Hematopoietic multipotent progenitor cell treated with erythropoietin and hydrocortisone succinate and interleukin-3 and kit ligand, for 15 days (in vitro differentiated cells): ENCODE data around the gene RAB39A.
A peak's percentile ranks its signal among the peaks of the same experiment; 100 is the strongest.
"Not testable (repeated sequence)": the region's sequence is repeated elsewhere in the genome, so short reads cannot be mapped to it uniquely, and the experiment has no call there.

Experiments used
- DNase-seq: peaks from one replicate; pipeline ENCODE4 v3.0.0-alpha.2; 2015; ENCODE audit warnings: low spot score

RAB39A gene, protein sequence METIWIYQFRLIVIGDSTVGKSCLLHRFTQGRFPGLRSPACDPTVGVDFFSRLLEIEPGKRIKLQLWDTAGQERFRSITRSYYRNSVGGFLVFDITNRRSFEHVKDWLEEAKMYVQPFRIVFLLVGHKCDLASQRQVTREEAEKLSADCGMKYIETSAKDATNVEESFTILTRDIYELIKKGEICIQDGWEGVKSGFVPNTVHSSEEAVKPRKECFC

DNA sequence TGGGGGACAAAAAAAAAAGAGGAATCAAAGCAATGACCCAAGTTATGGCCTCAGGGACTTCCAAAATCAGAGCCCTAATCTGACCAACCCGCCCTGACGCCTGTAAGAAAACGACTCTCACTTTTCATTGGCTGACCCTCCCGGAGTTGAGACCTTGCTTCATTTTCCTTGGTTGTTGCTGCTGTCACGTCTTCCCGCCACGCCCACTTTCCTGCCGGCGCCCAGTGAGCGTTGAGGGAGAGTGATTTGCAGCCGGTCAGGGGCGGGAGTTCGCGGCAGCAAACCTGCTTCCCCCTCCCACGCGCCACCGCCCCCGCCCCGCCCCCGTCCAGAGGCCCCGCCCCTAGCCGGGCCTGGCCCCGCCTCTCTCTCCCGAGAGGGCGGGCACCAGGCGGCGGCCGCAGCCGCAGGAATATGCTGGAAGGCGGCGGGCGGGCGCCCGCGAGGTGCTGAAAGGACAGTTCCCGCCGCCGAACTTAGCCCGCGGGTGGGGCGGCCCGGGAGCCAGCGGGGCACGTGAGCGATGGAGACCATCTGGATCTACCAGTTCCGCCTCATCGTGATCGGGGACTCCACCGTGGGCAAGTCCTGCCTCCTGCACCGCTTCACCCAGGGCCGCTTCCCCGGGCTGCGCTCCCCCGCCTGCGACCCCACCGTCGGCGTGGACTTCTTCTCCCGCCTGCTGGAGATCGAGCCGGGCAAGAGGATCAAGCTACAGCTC, at the start of gene RAB39A:
Gene RAB39A, plus strand, starts transcription at position 403 of the 721 bp plus-strand sequence. Its CDS starts 121 bp downstream, at position 524.
- peak; percentile 49 for DNase-seq

DNA sequence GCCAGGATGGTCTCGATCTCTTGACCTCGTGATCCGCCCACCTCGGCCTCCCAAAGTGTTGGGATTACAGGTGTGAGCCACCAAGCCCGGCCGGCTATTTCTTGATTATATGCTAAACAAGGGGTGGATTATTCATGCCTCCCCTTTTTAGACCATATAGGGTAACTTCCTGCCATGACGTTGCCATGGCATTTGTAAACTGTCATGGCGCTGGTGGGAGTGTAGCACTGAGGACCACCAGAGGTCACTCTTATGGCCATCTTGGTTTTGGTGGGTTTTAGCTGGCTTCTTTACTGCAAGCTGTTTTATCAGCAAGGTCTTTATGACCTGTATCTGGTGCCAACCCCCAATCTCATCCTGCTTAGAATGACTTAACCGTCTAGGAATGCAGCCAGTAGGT, 46.8 kb upstream of the RAB39A start:
- not testable (repeated sequence) for DNase-seq

DNA sequence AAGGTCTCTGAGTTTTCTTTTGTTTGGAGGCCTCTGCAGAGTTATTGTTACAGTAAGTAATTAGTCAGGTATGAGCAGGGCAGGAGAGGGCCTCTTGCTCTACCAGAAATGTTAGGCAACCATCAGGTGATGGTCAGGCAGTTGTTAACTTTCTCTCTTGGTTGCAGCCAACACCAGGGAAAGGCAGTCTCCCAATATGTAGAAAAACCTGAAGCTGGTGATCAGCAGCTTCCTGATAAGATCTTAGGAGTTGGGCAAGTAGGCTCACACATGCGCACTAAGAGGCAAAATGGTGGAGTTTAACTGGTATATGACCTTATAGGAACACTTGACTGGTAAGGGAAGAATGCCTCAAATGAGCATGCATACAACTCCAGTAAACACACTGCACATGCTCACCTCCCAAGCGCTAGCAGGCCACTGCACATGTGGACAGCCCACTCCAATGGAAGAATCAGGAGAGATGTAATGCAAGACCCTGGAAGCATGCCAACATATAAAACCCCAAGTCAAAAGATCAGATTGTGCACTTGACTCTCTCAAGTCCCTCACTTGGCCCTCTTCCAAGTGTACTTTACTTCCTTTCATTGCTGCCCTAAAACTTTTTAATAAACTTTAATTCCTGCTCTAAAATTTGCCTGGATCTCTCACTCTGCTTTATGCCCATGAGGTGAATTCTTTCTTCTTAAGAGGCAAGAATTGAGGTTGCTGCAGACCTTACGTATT, 46.0 kb upstream of the RAB39A start:
- DNase-seq: no peak

DNA sequence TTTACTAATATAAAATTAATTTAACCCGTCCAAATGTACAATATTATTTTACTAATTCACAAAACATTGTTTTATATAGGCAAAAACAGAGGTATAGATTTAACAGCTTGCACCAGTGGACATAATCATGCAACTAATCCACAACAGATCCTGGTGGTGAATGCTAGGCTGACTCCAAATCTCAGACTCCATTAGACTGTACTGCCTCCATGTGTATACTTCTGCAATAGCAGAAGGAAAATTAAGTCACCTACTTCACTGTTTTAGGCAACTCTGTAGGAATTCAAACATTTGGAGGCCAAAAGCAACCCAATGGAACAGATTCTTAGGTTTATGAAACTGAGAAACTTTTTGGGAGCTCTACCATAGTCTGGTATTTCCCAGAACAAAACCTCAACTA, 30.0 kb upstream of the RAB39A start:
- DNase-seq: no peak

DNA sequence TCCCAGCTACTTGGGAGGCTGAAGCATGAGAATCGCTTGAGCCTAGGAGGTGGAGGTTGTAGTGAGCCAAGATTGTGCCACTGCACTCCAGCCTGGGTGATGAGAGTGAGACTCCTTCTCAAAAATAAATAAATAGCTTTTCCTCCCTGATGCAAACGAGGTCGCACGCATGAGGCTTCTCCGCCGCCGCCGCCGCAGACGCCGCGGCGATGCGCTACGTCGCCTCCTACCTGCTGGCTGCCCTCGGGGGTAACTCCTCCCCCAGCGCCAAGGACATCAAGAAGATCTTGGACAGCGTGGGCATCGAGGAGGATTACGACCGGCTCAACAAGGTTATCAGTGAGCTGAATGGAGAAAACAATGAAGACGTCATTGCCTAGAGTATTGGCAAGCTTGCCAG, 20.0 kb upstream of the RAB39A start:
- no peak for DNase-seq

DNA sequence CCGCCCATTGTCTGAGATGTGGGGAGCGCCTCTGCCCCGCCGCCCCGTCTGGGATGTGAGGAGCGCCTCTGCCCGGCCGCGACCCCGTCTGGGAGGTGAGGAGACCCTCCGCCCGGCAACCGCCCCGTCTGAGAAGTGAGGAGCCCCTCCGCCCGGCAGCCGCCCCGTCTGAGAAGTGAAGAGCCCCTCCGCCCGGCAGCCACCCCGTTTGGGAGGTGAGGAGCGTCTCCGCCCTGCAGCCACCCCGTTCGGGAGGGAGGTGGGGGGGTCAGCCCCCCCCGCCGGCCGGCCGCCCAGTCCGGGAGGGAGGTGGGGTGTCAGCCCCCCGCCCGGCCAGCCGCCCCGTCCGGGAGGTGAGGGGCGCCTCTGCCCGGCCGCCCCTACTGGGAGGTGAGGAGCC, 15.8 kb upstream of the RAB39A start:
- DNase-seq: not testable (repeated sequence)

DNA sequence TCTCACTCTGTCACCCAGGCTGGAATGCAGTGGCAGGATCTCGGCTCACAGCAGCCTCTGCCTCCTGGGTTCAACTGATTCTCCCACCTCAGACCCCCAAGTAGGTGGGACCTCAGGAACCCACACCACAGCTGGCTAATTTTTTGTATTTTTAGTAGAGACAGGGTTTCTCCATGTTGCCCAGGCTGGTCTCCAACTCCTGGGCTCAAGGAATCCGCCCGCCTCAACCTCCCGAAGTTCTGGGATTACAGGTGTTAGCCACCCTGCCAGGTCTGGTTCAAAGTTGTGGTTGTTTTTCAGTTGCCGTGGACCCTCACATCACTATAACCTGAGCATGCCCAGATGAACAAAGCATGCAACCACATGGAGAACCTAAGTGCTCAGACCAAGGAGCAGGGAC, 13.0 kb upstream of the RAB39A start:
- no peak for DNase-seq

DNA sequence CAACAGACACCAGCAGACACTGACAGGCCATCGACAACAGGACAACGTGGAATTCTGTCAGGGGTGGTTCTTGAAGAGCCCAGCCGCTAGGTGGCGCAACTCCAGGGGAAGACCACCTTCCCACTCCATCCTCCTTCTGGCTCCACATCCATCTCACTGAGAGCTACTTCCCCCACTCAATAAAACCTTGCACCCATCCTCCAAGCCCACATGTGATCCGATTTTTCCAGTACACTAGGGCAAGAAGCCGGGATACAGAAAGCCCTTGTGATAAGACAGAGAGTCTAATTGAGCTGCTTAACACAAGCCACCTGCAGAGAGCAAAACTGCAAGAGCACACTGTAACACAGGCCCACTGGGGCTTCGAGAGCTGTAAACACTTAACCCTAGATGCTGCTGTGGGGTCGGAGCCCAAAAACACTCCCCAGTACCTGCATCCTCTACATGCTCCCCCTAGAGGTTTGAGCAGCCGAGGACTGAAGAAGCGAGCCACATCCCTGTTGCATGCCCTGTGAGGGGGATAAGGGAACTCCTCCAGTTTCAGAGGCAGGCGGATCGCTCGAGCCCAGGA, 11.5 kb upstream of the RAB39A start:
- DNase-seq: peak; percentile 51

DNA sequence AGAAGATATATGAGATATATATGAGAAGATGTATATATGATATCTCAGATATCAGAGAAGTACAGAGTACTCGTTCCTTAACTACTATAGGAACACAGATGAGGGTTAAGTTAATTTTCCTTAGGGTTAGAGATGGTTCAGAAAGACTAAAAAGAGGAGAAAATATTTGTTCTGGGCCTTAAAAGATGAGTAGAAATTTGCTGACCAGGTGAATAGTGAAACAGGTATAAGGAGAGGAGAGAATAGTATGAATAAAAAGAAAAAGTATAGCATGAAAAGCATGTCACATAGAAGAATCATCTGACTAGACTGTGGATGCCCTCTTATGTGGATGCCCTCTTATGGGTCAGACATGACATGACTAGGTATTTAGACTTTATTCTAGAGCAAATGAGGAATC, 6.3 kb upstream of the RAB39A start:
- no peak for DNase-seq

DNA sequence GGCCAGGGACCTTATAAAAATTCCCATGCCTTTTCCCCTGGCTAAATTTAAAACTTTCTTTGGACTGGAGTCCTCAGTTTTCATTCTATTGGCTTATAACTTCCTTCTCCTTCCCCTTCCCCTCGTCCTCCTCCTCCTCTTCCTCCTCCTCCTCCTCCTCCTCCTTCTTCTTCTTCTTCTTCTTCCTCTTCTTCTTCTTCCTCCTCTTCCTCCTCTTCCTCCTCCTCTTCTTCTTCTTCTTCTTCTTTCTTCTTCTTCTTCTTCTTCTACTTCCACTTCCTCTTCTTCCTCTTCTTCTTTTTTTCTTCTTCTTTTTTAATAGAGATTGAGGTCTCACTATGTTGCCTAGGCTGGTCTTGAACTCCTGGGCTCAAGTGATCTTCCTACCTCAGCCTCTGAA, 4.7 kb upstream of the RAB39A start:
- DNase-seq: not testable (repeated sequence)

DNA sequence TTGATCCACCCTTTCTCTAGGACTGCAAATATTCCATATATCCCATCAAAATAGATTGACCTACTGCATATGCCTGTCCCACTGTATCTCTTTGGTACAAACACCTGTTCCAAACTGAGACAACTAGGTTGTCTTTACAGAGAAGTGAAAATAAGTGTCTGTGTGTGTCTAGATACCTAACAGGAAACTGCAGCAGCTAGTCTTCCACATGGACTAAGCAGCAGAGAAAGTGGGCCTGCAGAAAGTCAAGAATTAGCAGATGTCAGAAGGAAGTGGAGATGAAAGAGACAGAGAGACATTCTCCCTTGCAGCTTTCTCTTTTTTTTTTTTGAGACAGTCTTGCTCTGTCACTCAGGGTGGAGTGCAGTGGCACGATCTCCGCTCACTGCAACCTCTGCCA, 3.9 kb upstream of the RAB39A start:
- DNase-seq: no peak

DNA sequence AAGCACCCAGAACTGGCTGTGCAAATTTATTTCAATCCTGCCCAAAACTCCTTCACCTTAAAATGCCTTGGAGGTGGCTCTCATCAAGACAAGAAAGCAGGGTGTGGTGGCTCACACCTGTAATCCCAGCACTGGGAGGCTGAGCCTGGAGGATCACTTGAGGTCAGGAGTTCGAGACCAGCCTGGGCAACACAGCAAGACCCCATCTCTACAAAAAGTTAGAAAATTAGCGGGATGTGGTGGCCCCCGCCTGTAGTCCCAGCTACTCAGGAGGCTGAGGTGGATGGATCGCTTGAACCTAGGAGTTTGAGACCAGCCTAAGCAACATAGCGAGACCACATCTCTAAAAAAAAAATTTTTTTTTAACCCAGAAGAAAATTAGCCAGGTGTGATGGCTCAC, 689 bp upstream of the RAB39A start:
- DNase-seq: no peak

DNA sequence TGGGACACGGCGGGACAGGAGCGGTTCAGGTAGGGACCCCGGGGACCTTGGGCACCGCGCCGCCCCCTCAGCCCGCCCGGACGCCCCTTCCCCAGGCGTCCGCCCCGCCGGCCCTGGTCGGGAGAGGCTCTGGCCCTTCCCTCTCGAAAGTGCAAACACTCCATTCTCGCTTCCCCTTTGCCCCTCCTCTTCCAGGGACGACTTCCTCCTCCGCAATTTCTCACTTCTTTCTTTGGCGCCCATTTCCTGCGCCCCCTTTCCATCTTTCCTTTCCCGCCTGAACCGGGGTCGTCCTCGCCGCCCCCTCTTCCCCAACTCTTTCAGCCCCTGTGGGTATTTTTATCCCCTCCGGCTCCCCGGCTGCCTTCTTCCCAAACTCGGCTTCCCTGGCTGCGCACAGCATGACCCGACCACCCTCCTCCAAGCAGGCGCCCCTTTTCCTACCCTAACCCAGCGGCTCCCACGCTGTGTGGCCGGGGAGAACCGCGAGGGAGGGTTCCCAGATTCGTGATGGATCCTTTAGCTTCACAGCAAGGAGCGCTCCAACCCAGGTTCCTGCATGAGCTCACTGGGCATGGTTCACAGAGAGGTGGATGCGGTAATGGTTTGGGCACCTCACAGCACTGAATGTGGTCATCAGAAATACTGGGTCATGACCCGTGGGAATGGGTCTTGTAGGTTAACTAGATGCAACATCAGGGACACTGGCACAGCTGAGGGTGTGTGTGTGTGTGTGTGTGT, 689 bp downstream of the RAB39A start:
- no peak for DNase-seq

DNA sequence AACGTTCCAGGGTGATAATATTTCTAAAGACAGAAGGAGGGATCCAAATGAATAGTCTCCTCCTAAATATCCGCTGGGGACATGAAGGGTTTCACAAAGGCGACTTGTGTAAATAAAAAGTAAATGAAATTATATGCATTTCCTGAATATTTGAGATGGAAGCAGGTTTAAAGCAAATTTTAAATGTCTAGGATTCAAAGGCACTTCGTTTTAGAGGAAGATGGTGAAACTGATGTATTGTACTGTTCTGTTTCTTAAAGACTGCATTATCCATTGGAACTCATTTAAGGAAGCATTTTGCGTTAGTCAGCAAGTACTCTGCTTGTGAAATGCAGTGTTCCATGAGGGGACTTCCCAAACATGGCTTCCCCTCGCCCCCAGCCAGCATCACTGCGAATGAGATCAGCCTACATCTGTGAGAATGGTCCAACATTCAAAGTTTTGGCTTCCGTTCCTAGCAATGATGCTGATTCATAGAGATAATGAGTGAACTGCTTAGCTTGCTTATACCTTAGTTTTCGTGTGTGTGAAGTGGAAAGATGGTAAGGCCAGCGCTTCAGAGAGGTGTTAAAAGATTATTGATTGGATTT, 1.5 kb downstream of the RAB39A start:
- no peak for DNase-seq

DNA sequence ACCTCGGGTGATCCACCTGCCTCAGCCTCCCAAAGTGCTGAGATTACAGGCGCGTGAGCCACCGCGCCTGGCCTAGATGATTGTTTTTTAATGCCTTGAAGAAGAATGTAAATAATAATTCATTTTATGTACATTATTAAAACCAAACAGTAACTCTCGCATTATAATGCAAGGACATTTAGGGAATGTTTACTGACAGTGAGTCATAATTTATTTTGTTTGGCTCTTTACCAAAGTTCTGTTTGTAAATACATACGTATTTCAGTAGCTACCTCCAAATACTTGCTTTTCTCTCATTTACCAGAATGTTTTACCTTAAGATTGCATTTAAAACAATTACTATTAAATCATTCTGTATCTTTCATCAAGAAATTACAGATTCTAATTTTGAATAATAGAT, 3.0 kb downstream of the RAB39A start:
- no peak for DNase-seq

DNA sequence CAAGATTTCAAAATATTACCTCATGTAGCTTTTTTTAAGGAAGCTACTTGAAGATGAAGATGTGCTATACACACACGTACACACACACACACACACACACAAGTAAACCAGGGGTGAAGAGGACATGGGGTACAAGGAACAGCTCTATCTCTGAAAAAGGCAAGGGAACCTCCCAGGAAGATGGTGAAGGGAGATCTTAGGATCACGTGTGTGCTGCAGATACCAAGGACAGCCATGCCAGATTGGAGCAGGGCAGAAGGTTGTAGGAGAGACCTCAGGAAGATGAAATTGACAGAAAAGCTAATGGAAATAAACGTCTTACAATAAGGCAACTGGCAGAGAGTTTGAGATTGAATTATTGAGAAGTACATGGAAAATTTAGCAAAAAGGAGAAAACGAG, 19.7 kb downstream of the RAB39A start:
- DNase-seq: no peak

DNA sequence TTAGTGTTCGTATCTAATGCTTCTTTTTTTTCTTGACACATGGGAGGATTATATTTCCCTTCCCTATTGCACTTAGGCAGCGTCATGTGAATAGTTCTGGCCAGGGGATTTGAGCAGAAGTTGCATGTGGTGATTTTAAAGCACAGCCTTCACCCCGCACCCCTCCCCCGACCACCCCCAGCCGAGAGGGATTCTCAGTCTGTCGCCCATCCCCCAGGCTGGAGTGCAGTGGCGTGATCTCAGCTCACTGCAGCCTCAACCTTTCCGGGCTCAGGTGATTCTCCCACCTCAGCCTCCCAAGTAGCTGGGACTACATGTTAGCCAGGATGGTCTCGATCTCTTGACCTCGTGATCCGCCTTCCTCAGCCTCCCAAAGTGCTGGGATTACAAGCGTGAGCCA, 20.1 kb downstream of the RAB39A start:
- DNase-seq: not testable (repeated sequence)

DNA sequence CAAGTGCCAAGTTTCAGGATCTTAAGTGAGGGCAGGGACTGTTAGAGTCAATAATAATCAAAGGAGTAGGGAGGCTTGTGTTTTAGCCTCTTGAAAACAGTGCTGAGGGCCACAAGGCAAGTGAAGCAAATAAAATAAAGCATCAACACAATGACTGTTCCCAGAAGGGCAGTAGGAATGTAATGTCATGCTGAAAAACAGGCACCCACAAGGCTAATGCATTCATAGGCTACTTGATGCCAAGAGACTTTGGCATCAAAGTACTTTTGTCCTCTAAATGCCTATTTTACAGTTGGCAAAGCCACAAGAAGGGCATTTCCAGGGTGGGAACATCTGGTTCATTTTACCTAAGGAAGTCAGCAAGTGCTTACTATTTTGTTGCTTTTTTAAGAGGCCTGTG, 22.9 kb downstream of the RAB39A start:
- DNase-seq: no peak

DNA sequence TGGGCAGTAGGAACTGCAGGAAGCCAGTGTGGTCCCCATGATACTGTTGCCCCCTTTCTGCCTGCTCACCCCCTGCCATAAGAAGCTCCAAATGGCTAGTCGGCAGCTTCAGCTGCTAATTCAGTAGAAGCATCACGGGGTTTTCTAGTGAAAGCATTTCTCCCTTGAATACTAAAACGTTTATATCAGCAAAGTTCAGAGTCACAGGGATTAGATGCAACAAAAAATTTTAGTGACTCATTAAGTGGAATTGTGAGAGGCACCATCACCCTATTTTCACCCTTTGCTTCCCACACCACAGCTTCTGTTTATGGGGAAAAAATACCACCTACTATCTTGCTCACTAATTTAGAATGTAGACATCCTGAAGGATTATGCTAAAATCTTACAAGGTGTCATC, 25.2 kb downstream of the RAB39A start:
- no peak for DNase-seq

DNA sequence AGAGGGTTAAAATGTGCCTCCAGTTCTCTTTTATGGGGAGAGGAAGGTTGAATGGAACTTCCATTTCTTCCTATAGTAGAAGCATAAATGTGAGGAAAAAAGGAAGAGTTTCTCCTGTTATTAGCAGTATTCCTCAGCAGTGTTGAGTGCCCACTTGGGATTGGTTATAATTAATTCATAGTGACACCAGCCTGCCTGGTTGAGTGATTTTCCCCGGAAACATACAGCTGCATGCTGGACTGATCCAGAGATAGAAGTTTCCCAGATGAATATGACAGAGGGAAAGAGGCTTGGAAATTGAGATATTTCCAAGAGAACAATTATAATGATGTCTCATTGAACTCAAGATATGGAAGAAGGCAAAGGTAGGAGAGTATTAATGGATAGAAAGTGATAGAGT, 28.3 kb downstream of the RAB39A start:
- DNase-seq: no peak

DNA sequence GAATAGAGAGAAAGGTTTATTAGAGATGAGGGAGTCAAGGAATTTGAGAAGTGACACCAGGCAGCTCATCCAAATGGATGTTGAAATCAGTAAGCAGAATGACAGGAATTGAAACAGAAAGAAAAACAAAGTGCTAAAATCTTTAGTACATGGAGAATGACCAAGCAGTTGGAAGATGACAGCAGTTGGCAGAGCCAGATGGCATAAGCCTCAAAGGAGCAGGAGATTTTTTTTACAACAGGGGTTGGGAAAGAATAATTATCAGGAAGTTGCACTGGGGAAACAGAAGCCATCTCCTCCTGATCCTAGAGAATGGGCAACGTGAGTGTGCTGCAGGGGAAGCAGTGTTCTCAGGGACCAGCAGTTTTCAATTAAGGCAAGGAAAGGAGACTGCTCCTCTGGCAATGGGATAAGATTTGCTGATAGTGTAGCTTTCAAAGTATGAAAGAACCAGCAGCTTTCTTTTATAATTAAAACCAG, 28.9 kb downstream of the RAB39A start:
- DNase-seq: no peak

DNA sequence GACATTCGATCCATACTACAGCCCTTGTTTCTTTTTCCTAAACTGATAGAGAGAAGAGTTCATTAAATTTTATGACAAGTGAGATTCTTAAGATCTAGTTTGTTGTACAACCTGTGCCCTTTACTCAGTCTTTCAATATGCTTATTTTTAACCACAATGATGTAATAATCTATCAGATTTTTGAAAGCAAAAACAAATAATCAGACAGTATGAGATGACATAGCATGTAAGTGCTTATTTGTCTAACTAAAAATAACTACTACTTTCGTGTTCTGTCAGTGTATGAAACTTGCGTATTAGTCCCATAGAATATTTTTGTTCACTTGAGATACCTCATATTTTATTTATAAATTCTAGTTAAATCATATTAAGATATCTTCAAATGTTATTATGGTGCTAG, 33.2 kb downstream of the RAB39A start:
- DNase-seq: no peak
